ACHN (cell line): ENCODE measurements around the gene CTCF.

Experiments
- DNase-seq: peaks from one replicate; pipeline ENCODE4 v3.0.0-alpha.2; 2015
- in situ Hi-C: cut with HindIII; loops from 2 replicates; pipeline ENCODE4 v1.10.0; 2017; ENCODE audit warnings: low sequenced_read_pairs, low pct_ligation_motif_present, low pct_unique_long_range_greater_than_20kb

The CTCF gene

GRCh38 chr16:67571464-67571863 lies 9.1 kb downstream of the CTCF start:
- in situ Hi-C loops, result no loop called here
- no peak for DNase-seq

DNA sequence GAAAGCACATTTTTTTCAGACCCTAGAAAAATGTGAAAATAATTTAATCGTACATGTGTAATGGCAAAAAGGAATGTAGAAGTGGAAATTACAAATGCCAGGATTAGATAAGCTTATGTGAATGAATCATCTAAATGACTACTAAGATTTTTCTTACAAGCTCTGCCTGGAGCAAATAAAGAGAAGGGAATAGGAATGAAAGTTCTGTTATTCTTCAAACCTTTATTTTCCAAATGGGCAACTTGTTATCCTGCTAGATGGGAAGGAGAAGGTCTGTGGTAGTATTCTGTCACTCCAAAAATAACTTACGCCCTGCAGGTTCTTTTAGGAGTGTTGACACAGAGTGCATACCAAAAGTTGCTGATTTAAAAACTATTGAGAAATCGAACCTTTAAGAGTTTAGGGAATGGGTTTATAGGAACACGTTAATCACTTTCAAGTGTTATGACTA lies 9.7 kb downstream of the CTCF start:
- DNase-seq, result no peak
- in situ Hi-C loops, result no loop called here

- DNase-seq, result no peak
- in situ Hi-C loops, result no loop called here
Measured at GRCh38 chr16:67579686-67580085, 17.4 kb downstream of the CTCF start.

GRCh38 chr16:67580202-67580601 lies 17.9 kb downstream of the CTCF start:
- in situ Hi-C loops, result no loop called here
- no peak for DNase-seq

DNA sequence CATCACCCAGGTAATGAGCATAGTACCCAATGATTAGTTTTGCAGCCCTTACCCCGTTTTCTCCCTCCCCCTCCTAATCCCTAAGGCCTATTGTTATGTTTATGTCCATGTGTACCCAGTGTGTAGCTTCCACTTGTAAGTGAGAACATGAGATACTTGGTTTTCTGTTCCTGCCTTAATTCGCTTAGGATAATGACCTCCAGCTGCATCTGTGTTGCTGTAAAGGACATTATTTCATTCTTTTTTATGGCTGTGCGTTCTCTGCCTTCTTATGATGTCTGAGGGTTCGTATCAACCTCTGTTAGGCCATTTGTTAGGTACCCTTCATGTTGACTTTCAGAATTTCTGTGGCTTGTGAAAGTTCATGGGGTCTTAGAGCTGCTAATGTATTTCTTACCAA lies 31.0 kb downstream of the CTCF start:
- in situ Hi-C loops, result no loop called here
- DNase-seq, result no peak

GRCh38 chr16:67593701-67594100 lies 31.4 kb downstream of the CTCF start:
- DNase-seq, result no peak
- in situ Hi-C loops, result no loop called here

DNA sequence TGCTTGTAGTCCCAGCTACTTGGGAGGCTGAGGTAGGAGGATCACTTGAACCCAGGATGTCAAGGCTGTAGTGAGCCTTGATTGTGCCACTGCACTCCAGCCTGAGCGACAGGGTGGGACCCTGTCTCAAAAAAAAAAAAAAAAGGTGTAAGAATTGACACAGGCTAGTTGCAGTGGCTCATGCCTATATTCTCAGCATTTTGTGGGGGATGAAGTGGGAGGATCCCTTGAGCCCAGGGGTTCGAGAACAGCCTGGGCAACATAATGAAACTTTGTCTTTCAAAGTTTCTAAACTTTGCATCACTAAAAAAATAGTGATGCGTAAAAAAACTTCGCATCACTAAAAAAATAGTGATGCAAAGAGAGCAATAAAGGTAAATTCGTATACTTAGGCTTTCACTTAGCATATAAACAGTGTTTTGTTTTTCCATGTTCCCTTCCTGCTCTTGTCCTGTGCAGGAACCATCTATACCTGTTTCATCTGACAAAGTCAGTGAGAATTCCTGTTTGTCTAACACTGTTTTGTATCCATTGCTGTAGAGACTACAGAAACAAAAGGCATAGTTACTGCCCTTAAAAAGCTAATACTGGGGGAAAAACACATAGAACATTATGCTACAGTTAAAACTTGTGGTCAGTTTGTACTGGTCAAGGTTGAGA lies 32.1 kb downstream of the CTCF start:
- DNase-seq, result no peak
- in situ Hi-C loops, result no loop called here

DNA sequence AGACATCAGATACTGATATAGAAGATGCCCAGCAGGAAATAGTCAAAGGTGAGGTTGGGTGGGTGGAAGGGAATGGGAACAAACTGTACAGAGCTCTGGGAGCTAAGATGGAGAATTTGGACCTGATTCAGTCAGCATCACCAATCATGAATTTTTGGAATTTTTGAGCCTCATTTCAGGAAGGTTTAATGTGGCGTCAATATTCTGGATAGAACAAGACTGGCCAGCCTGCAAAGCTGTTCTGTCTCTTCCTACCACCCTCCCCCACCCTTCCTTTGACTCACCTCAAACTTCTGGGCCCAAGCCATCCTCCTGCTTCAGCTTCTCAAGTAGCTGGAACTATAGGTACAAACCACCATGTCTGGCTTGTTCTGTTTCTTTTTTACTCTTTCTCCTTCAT lies 32.6 kb downstream of the CTCF start:
- no peak for DNase-seq
- in situ Hi-C loops, result no loop called here

DNA sequence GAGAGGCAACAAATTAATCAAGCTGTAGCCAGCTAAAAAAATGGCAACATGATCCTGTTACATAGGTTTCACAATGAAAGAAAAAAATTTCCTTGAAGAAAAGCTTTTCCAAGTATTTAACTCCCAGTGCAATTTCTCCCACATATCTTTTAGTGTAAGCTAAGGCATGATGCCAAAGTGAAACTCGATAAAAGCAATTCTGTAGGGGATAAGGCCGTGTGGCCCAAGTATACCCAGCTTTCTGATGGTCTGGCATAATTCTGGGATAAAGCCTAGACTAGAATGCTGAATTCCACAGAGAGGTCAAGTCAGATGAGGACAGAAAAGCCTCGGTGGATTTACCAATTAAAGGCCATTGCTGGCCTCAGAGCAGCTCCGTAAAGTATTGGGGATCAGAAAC lies 36.2 kb downstream of the CTCF start:
- in situ Hi-C loops, result no loop called here
- DNase-seq, result no peak

GRCh38 chr16:67605641-67606040 lies 43.3 kb downstream of the CTCF start:
- in situ Hi-C loops, result no loop called here
- no peak for DNase-seq

DNA sequence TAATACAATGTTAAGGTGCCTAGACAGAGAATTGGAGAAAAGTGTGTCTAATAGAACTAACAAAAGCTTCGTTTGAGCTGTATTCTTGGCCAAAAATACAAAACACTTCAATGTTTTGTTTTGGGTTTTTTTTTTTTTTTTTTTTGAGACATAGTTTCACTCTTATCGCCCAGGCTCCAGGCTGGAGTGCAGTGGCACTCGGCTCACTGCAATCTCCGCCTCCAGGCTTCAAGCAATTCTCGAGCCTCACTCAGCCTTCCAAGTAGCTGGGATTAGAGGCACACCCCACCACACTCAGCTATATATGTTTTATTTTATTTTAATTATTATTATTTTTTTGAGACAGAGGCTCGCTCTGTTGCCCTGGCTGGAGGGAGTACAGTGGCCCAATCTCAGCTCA lies 44.3 kb downstream of the CTCF start:
- in situ Hi-C loops, result no loop called here
- no peak for DNase-seq

- in situ Hi-C loops, result no loop called here
Measured at GRCh38 chr16:67608364-67608763, 46.0 kb downstream of the CTCF start.

GRCh38 chr16:67613808-67614207 lies 51.5 kb downstream of the CTCF start:
- DNase-seq, result no peak
- in situ Hi-C loops, result no loop called here

More at GRCh38 chr16:67608364-67608763, 46.0 kb downstream of the CTCF start:
- DNase-seq, result no peak

- in situ Hi-C loops, result no loop called here
Measured at GRCh38 chr16:67628216-67628615, 65.9 kb downstream of the CTCF start.

GRCh38 chr16:67632415-67633172 lies 70.3 kb downstream of the CTCF start:
- in situ Hi-C loops, result no loop called here
- no peak for DNase-seq

More at GRCh38 chr16:67628216-67628615, 65.9 kb downstream of the CTCF start:
- no peak for DNase-seq

GRCh38 chr16:67636713-67637112 lies 74.4 kb downstream of the CTCF start:
- DNase-seq, result no peak
- in situ Hi-C loops, result no loop called here

- DNase-seq, result no peak
- in situ Hi-C loops, result no loop called here
Measured at GRCh38 chr16:67637625-67638024, 75.3 kb downstream of the CTCF start.

GRCh38 chr16:67641779-67642708 lies 79.7 kb downstream of the CTCF start:
- no peak for DNase-seq
- in situ Hi-C loops, result no loop called here

GRCh38 chr16:67644038-67644437 lies 81.7 kb downstream of the CTCF start:
- DNase-seq, result no peak
- in situ Hi-C loops, result no loop called here
